Astrocyte (in vitro differentiated cells and primary cell): Measurements from ENCODE around the gene TYRP1. TPM values are rescaled to one million over a fixed set of nuclear protein-coding genes. Genes with fewer than 3 reads are reported as not detected.

Source experiments
- DNase-seq: peaks from one replicate; pipeline ENCODE4 v3.0.0-alpha.2; 2010; ENCODE audit warnings: low read depth
- FAIRE-seq: peaks from 2 replicates; lab custom pipeline; 2011; peaks lifted over from hg19 to GRCh38; lab: Jason Lieb, UNC
- H2AFZ ChIP-seq: 2 replicates; pipeline ENCODE4 v1.6.0; 2012; ENCODE audit warnings: low read depth, low read length, inconsistent platforms
- H3K27ac ChIP-seq: 2 replicates; pipeline ENCODE4 v1.5.1; 2011; ENCODE audit warnings: low read depth, low read length, inconsistent platforms
- H3K27me3 ChIP-seq: 2 replicates; pipeline ENCODE4 v1.6.0; 2011; ENCODE audit warnings: low read length, inconsistent platforms; ENCODE audit not compliant: insufficient read depth
- H3K36me3 ChIP-seq: 2 replicates; pipeline ENCODE4 v1.5.1; 2011; ENCODE audit warnings: low read length, inconsistent platforms; ENCODE audit not compliant: insufficient read depth
- H3K4me1 ChIP-seq: 2 replicates; pipeline ENCODE4 v1.5.1; 2011; ENCODE audit warnings: low read length, inconsistent platforms; ENCODE audit not compliant: insufficient read depth
- H3K4me2 ChIP-seq: 2 replicates; pipeline ENCODE4 v1.6.0; 2012; ENCODE audit warnings: low read length, inconsistent platforms
- H3K4me3 ChIP-seq: 2 replicates; pipeline ENCODE4 v1.5.1; 2011; ENCODE audit warnings: low read depth, mild to moderate bottlenecking, low read length, inconsistent platforms; ENCODE audit not compliant: insufficient read depth
- H3K79me2 ChIP-seq: 2 replicates; pipeline ENCODE4 v1.6.0; 2012; ENCODE audit warnings: mild to moderate bottlenecking, low read length, inconsistent platforms; ENCODE audit not compliant: insufficient read depth
- H3K9ac ChIP-seq: 2 replicates; pipeline ENCODE4 v1.6.0; 2012; ENCODE audit warnings: mild to moderate bottlenecking, low read length, inconsistent platforms
- H3K9me3 ChIP-seq: 2 replicates; pipeline ENCODE4 v1.5.1; 2012; ENCODE audit warnings: low read depth, mild to moderate bottlenecking, low read length, inconsistent platforms; ENCODE audit not compliant: insufficient read depth
- H4K20me1 ChIP-seq: 2 replicates; pipeline ENCODE4 v1.6.0; 2012; ENCODE audit warnings: low read length, inconsistent platforms; ENCODE audit not compliant: insufficient read depth
- H3K27ac Mint-ChIP-seq: one replicate; pipeline ENCODE4 v1.8.0; 2021; ENCODE audit warnings: mild to moderate bottlenecking, mixed read lengths; ENCODE audit not compliant: unreplicated experiment
- H3K27me3 Mint-ChIP-seq: one replicate; pipeline ENCODE4 v1.8.0; 2021; ENCODE audit warnings: low read depth, mixed read lengths; ENCODE audit not compliant: unreplicated experiment
- H3K36me3 Mint-ChIP-seq: one replicate; pipeline ENCODE4 v1.8.0; 2021; ENCODE audit warnings: low read depth, mixed read lengths; ENCODE audit not compliant: unreplicated experiment
- H3K4me1 Mint-ChIP-seq: one replicate; pipeline ENCODE4 v1.8.0; 2021; ENCODE audit warnings: low read depth, mixed read lengths; ENCODE audit not compliant: unreplicated experiment
- H3K4me3 Mint-ChIP-seq: one replicate; pipeline ENCODE4 v1.8.0; 2021; ENCODE audit warnings: mild to moderate bottlenecking, moderate library complexity, mixed read lengths; ENCODE audit not compliant: unreplicated experiment
- H3K9me3 Mint-ChIP-seq: one replicate; pipeline ENCODE4 v1.8.0; 2021; ENCODE audit warnings: mild to moderate bottlenecking, mixed read lengths; ENCODE audit not compliant: unreplicated experiment
- CTCF ChIP-seq: IDR thresholded peaks from 2 replicates; pipeline ENCODE4 v1.5.1; 2011; ENCODE audit warnings: low read depth, mild to moderate bottlenecking, inconsistent platforms, low read length, moderate library complexity; ENCODE audit not compliant: insufficient read depth
- EZH2 ChIP-seq: IDR thresholded peaks from 2 replicates; pipeline ENCODE4 v1.6.1; 2012; ENCODE audit warnings: mild to moderate bottlenecking, low read length, inconsistent platforms; ENCODE audit not compliant: insufficient read depth
- total RNA-seq: library from RNA; stranded (reverse); gene quantifications from 2 replicates; pipeline ENCODE4 v1.2.1, GENCODE V29; 2021

TYRP1 gene
- total RNA-seq, 1 donor from 2014 or later = 0.73 TPM

GRCh38 chr9:12656803-12657202 is 36.4 kb upstream of the TYRP1 start:
- Histone ChIP-seq H3K4me3 (no peak overlapping the region), H3K9ac (no peak overlapping the region), H3K79me2 (no peaks in the 10 kb centered on the region), H3K4me1 (no peaks in the 10 kb centered on the region), H3K9me3 (peaks cover 4% of the 10 kb centered on the region), H3K27me3 (no peaks in the 10 kb centered on the region), H3K36me3 (no peaks in the 10 kb centered on the region), H3K27ac (no peak overlapping the region), H3K4me2 (no peak overlapping the region), H2AFZ (no peak overlapping the region), H4K20me1 (no peaks in the 10 kb centered on the region)
- DNase-seq (no peak), FAIRE-seq (no peak)
- Mint-ChIP-seq H3K36me3 (no peaks in the 10 kb centered on the region), H3K27me3 (no peaks in the 10 kb centered on the region), H3K4me3 (no peak overlapping the region), H3K9me3 (peaks cover 3% of the 10 kb centered on the region), H3K4me1 (no peaks in the 10 kb centered on the region), H3K27ac (no peak overlapping the region)
- TF ChIP-seq EZH2 (no peak), CTCF (no peak)

- no peak for DNase-seq
- Histone ChIP-seq H2AFZ (no peak overlapping the region), H3K9me3 (peaks cover 4% of the 10 kb centered on the region), H3K27me3 (no peaks in the 10 kb centered on the region), H3K36me3 (no peaks in the 10 kb centered on the region), H3K4me2 (no peak overlapping the region), H4K20me1 (no peaks in the 10 kb centered on the region), H3K27ac (no peak overlapping the region), H3K79me2 (no peaks in the 10 kb centered on the region), H3K4me3 (no peak overlapping the region), H3K4me1 (no peaks in the 10 kb centered on the region), H3K9ac (no peak overlapping the region)
- no peak overlapping the region for H3K4me3 Mint-ChIP-seq
- no peaks in the 10 kb centered on the region for H3K4me1 Mint-ChIP-seq
- H3K27me3 Mint-ChIP-seq = no peaks in the 10 kb centered on the region
- FAIRE-seq = no peak
- no peak for TF ChIP-seq CTCF
- H3K36me3 Mint-ChIP-seq = no peaks in the 10 kb centered on the region
- H3K27ac Mint-ChIP-seq = no peak overlapping the region
- H3K9me3 Mint-ChIP-seq = peaks cover 3% of the 10 kb centered on the region
These were observed 36.0 kb upstream of the TYRP1 start for GRCh38 chr9:12657233-12657632.

- Mint-ChIP-seq H3K27ac (no peak overlapping the region), H3K36me3 (no peaks in the 10 kb centered on the region), H3K9me3 (peaks cover 3% of the 10 kb centered on the region), H3K4me3 (no peak overlapping the region), H3K4me1 (no peaks in the 10 kb centered on the region), H3K27me3 (no peaks in the 10 kb centered on the region)
- no peak overlapping the region for H3K9ac ChIP-seq
- no peak overlapping the region for H3K4me2 ChIP-seq
- H3K27me3 ChIP-seq = no peaks in the 10 kb centered on the region
- H3K9me3 ChIP-seq = peaks cover 4% of the 10 kb centered on the region
- H3K27ac ChIP-seq = no peak overlapping the region
- no peaks in the 10 kb centered on the region for H3K4me1 ChIP-seq
- no peak for FAIRE-seq
- DNase-seq = no peak
- H4K20me1 ChIP-seq = no peaks in the 10 kb centered on the region
- no peaks in the 10 kb centered on the region for H3K36me3 ChIP-seq
- TF ChIP-seq CTCF (no peak), EZH2 (no peak)
- H2AFZ ChIP-seq = no peak overlapping the region
- no peak overlapping the region for H3K4me3 ChIP-seq
- H3K79me2 ChIP-seq = no peaks in the 10 kb centered on the region
These were observed 35.2 kb upstream of the TYRP1 start for GRCh38 chr9:12657998-12658397.
